GM18951 (cell line): ENCODE data around the gene PYCARD.
A peak's percentile ranks its signal among the peaks of the same experiment; 100 is the strongest.
"Not testable (repeated sequence)": the region's sequence is repeated elsewhere in the genome, so short reads cannot be mapped to it uniquely, and the experiment has no call there.

Experiments
- POLR2A ChIP-seq: IDR thresholded peaks from 4 replicates; pipeline ENCODE4 v1.6.1; 2011; ENCODE audit warnings: mild to moderate bottlenecking; ENCODE audit not compliant: insufficient read length, insufficient read depth; ENCODE audit errors: extremely low read depth
- in situ Hi-C: fragments of 300-500 bp; cut with MboI; formaldehyde crosslinking; loops from one replicate; pipeline ENCODE4 v1.12.0; 2022; ENCODE audit warnings: low sequenced_read_pairs, mixed read lengths, inconsistent platforms; ENCODE audit not compliant: unreplicated experiment

PYCARD gene

GRCh38 chr16:31181102-31181830, 21.3 kb downstream of the PYCARD start:
- in situ Hi-C loops, result no loop called here
- TF ChIP-seq POLR2A, result no peak

DNA sequence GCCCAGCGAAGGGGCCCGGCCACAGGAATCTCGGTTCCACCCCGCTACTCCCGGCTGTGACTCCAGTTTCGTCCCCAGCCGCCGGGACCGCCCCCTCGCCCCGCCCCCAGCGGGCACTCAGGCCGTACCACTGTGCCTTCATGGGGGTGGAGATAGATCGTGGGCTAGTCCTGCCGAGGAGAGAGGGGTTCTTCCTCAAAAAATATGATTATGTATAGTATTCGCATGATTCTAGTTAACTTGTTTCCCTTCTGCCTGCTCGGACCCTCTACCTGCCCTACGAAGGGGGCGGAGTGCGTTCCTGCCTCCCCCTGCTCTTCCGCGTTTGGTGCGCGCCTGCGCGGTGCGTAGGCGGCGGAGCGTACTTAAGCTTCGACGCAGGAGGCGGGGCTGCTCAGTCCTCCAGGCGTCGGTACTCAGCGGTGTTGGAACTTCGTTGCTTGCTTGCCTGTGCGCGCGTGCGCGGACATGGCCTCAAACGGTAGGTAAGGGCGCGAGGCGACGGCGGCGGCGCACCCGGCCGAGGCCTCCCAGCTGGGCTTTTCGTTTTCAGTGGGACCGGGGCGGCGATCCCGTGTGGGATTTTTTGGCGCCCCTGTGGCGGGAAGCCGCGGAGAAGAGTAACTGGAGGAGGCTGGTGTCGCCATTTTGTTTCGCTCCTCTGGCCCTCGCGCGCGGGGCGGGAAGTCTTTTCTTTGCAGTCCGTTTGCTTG, 22.7 kb downstream of the PYCARD start, which contains the start of gene FUS:
FUS (plus strand) TSS at position 393 of the 713 bp plus-strand sequence; CDS start at position 469, 76 bp downstream.
- TF ChIP-seq POLR2A, result peak; percentile 100
- in situ Hi-C loops, result no loop called here

GRCh38 chr16:31179219-31179746, 23.3 kb downstream of the PYCARD start:
- in situ Hi-C loops, result no loop called here
- TF ChIP-seq POLR2A, result no peak

GRCh38 chr16:31177136-31177535, 25.4 kb downstream of the PYCARD start:
- in situ Hi-C loops, result no loop called here
- TF ChIP-seq POLR2A, result no peak

GRCh38 chr16:31170048-31170447, 32.5 kb downstream of the PYCARD start:
- in situ Hi-C loops, result not testable (repeated sequence)

DNA sequence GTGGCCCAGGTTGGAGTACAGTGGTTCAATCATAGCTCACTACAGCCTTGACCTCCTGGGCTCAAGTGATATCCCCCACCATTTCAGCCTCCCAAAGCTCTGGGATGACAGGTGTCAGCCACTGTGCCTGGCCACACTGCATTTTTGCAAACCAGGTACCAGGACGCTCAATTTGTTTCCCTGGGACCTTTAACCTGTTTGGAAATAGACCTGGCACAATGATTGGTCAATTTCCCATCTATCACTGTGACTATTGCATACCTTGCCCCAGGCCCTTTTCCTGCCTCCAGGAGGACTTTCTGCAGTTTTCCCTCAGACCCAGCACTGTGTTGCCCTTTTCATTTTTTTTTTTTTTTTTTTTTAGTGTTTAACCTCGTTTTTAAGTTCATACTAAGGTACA, 33.7 kb downstream of the PYCARD start:
- in situ Hi-C loops, result no loop called here
- TF ChIP-seq POLR2A, result no peak

DNA sequence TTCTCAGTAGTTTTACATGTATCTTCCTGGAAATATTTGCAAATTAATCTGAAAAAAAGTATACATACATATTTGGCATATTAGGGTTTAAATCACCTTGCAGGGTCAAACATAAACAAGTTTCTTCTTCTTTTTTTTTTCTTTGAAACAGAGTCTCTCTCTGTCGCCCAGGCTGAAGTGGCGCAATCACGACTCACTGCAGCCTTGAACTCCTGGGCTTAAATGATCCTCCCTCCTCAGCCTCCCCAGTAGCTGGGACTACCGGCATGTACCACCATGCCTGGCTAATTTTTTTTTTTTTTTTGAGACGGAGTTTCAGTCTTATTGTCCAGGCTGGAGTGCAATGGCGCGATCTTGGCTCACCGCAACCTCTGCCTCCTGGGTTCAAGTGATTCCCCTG, 35.2 kb downstream of the PYCARD start:
- no peak for TF ChIP-seq POLR2A
- in situ Hi-C loops, result no loop called here

- no peak for TF ChIP-seq POLR2A
- in situ Hi-C loops, result no loop called here
Measured at GRCh38 chr16:31157136-31157535, 45.4 kb downstream of the PYCARD start.
